Endothelial cell of umbilical vein (primary cell): Measurements from ENCODE around the gene GRK5. TPM values are rescaled to one million over a fixed set of nuclear protein-coding genes. Genes with fewer than 3 reads are reported as not detected.

Source experiments
- BruUV-seq: library from RNA; stranded (reverse); fragments of 400-500 nt; replicated peaks from 2 replicates; lab custom pipeline; 2021; lab: Mats Ljungman, UMichigan
- CTCF ChIA-PET: fragments of 300-600, 350-600 bp; sonication (Branson Sonifier 250); formaldehyde crosslinking; loops from one replicate; lab custom pipeline; 2021; ENCODE audit warnings: antibody characterized with exemption, inconsistent platforms; lab: Charles Lee
- POLR2A ChIA-PET: fragments of 300-600, 350-600 bp; sonication (Branson Sonifier 250); formaldehyde crosslinking; loops from one replicate; lab custom pipeline; 2021; ENCODE audit warnings: antibody characterized with exemption, inconsistent platforms; lab: Charles Lee
- DNase-seq: peaks from one replicate; pipeline ENCODE4 v3.0.0-alpha.2; 2011; ENCODE audit warnings: low read depth, low spot score
- FAIRE-seq: peaks from 2 replicates; lab custom pipeline; 2011; peaks lifted over from hg19 to GRCh38; lab: Jason Lieb, UNC
- H2AFZ ChIP-seq: 2 replicates; pipeline ENCODE4 v1.6.0; 2012; ENCODE audit warnings: low read depth, low read length, control low read depth, inconsistent platforms
- H3K27ac ChIP-seq: 2 replicates; pipeline ENCODE4 v1.5.1; 2011; ENCODE audit warnings: low read depth, mild to moderate bottlenecking, control low read depth, low read length, moderate library complexity; ENCODE audit not compliant: insufficient read depth
- H3K27me3 ChIP-seq, 2 experiments: 2 replicates each; pipeline versions ENCODE4 v1.6.0 to v1.6.1; 2011; ENCODE audit warnings: low read length in 2 of 2, mixed read lengths in 1 of 2; ENCODE audit not compliant: control insufficient read depth in 2 of 2, insufficient read depth in 2 of 2
- H3K36me3 ChIP-seq, 2 experiments: 2 replicates in 1 of 2; 3 replicates in 1 of 2; pipeline ENCODE4 v1.5.1; 2011; ENCODE audit warnings: low read length in 2 of 2, mild to moderate bottlenecking in 1 of 2, moderate library complexity in 1 of 2; ENCODE audit not compliant: control insufficient read depth in 2 of 2, insufficient read depth in 2 of 2; ENCODE audit errors: extremely low read depth in 1 of 2
- H3K4me1 ChIP-seq: 3 replicates; pipeline ENCODE4 v1.5.1; 2011; ENCODE audit warnings: mild to moderate bottlenecking, low read length; ENCODE audit not compliant: control insufficient read depth, insufficient read depth; ENCODE audit errors: extremely low read depth
- H3K4me2 ChIP-seq: 2 replicates; pipeline ENCODE4 v1.6.1; 2011; ENCODE audit warnings: low read length, control low read depth, mixed read lengths; ENCODE audit not compliant: insufficient read depth
- H3K4me3 ChIP-seq, 3 experiments: fragments of 200-600 bp in 1 of 3; sonication (generic), shearing (Covaris generic) in 1 of 3; replicated peaks in 1 of 3; 2 replicates each; pipeline ENCODE4 v1.5.1; 2011 to 2016; ENCODE audit warnings: control low read depth in 3 of 3, low read length in 3 of 3, mild to moderate bottlenecking in 2 of 3, inconsistent platforms in 1 of 3, low read depth in 1 of 3, moderate library complexity in 1 of 3; ENCODE audit not compliant: insufficient read depth in 1 of 3
- H3K79me2 ChIP-seq: 2 replicates; pipeline ENCODE4 v1.6.0; 2012; ENCODE audit warnings: low read length, inconsistent platforms; ENCODE audit not compliant: control insufficient read depth, insufficient read depth
- H3K9ac ChIP-seq: replicated peaks from 2 replicates; pipeline ENCODE3; 2011; ENCODE audit warnings: low read length, control low read depth; ENCODE audit not compliant: insufficient read depth; ENCODE audit errors: extremely low read depth
- H3K9me1 ChIP-seq: replicated peaks from 3 replicates; pipeline ENCODE4 v1.6.0; 2011; ENCODE audit warnings: mild to moderate bottlenecking, low read length; ENCODE audit not compliant: control insufficient read depth, insufficient read depth; ENCODE audit errors: extremely low read depth
- H3K9me3 ChIP-seq: replicated peaks from 2 replicates; pipeline ENCODE4 v1.5.1; 2012; ENCODE audit warnings: low read length, inconsistent platforms; ENCODE audit not compliant: control insufficient read depth, insufficient read depth
- H4K20me1 ChIP-seq: replicated peaks from 2 replicates; pipeline ENCODE3; 2011; ENCODE audit warnings: mild to moderate bottlenecking, low read length; ENCODE audit not compliant: control insufficient read depth, insufficient read depth; ENCODE audit errors: extremely low read depth
- EZH2 ChIP-seq: IDR thresholded peaks from 2 replicates; pipeline ENCODE4 v1.6.1; 2012; ENCODE audit warnings: borderline replicate concordance, low read depth, mild to moderate bottlenecking, moderate library complexity, low read length, inconsistent platforms; ENCODE audit not compliant: severe bottlenecking
- FOS ChIP-seq: IDR thresholded peaks from 2 replicates; pipeline ENCODE4 v1.6.1; 2011; ENCODE audit warnings: mild to moderate bottlenecking, low read length, moderate library complexity, borderline replicate concordance; ENCODE audit not compliant: insufficient read depth
- JUN ChIP-seq: IDR thresholded peaks from 2 replicates; pipeline ENCODE4 v1.6.1; 2011; ENCODE audit warnings: borderline replicate concordance, low read depth; ENCODE audit not compliant: insufficient read length, insufficient read depth
- MYC ChIP-seq: IDR thresholded peaks from one replicate; pipeline ENCODE4 v1.6.1; 2011; ENCODE audit warnings: mild to moderate bottlenecking, low read depth, low read length
- POLR2A ChIP-seq: IDR thresholded peaks from 2 replicates; pipeline ENCODE4 v1.6.1; 2012; ENCODE audit warnings: low read depth, mild to moderate bottlenecking, control low read depth, low read length
- dilution Hi-C: fragments of 300-500 bp; cut with MboI; formaldehyde crosslinking; loops from one replicate; pipeline ENCODE4 v1.15.0; 2019; ENCODE audit warnings: low sequenced_read_pairs; ENCODE audit not compliant: extremely low pct_ligation_motif_present
- intact Hi-C: fragments of 100-400 bp; cut with micrococcal nuclease; formaldehyde crosslinking; loops from one replicate; pipeline ENCODE4 v1.10.0; 2022
- polyA plus RNA-seq, 4 experiments: library from polyadenylated mRNA; depleted of rRNA in 3 of 4; stranded (reverse) in 3 of 4; unstranded in 1 of 4; fragments of >200 nt; gene quantifications; 2 replicates each; pipeline versions ENCODE4 v1.2.1 to v1.2.3, GENCODE V29; 2011 to 2012; ENCODE audit warnings: missing spikeins in 1 of 4
- total RNA-seq: library from RNA; stranded (reverse); gene quantifications from 2 replicates; pipeline ENCODE4 v1.2.3, GENCODE V29; 2021

Gene GRK5
- total and polyA plus RNA-seq, 2 donors (not counting 3 experiments of a cell fraction or from before 2014, with no cell fraction given), result 13.1 to 29.5 TPM

DNA sequence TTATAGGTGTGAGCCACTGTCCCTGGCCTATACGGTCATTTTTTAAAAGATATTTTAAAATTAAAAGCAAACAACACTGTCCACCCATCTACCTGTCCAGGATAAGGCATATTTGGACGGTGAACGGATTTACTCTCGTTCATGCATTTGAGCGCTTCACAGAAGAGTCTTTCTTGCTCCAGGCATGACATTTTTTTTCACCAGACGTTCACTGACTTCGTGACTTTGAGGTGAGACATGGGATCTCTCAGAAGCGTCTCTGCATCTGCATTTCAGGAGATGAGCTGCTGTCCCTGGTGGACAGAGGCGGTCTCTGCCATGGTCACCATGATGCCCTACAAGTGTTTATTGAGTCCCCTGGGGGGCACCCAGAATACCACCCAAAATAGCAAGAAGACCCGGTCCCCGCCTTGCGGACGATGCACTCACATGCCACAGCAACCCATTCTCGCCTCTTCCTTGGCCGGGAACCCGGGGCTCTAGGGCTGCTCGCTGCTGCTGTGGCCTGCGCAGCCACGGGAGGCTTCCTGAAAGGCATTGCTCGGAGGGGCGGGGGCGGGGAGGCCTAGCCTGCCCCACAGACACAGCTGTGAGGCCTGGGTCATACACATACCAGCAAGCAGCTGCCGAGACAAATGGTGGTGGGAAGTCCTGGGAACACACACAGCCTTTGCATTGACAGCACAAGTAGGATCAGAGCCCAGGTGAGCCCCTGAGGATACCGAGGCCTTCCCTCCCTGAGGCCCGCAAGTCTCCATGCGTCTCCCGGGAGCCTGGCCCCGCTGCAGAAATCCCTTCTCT is 250.8 kb downstream of the GRK5 start:
- DNase-seq, result no peak
- H3K9me3 ChIP-seq, result no peaks in the 10 kb centered on the region
- H3K4me1 ChIP-seq, result no peaks in the 10 kb centered on the region
- no peak overlapping the region for H3K9ac ChIP-seq
- dilution Hi-C loops (no loop called here), intact Hi-C loops (no loop called here)
- H3K9me1 ChIP-seq, result no peaks in the 10 kb centered on the region
- H3K79me2 ChIP-seq, result no peaks in the 10 kb centered on the region
- peaks cover 0 to 4% of the 10 kb centered on the region in 2 experiments for H3K36me3 ChIP-seq
- H3K4me2 ChIP-seq, result no peak overlapping the region
- peaks cover 0 to 6% of the 10 kb centered on the region in 2 experiments for H3K27me3 ChIP-seq
- no peak overlapping the region for H3K4me3 ChIP-seq
- BruUV-seq, result no TSS peak
- no peak overlapping the region for H2AFZ ChIP-seq
- TF ChIP-seq POLR2A (no peak), JUN (no peak)
- no peak for FAIRE-seq
- H4K20me1 ChIP-seq, result no peaks in the 10 kb centered on the region
- ChIA-PET CTCF (interaction anchor here (1.6 kb wide), 1 partner anchor 13 kb away, joined by 5 read pairs; no protein-coding TSS in a partner anchor), POLR2A (no interaction called here)
- no peak overlapping the region for H3K27ac ChIP-seq

DNA sequence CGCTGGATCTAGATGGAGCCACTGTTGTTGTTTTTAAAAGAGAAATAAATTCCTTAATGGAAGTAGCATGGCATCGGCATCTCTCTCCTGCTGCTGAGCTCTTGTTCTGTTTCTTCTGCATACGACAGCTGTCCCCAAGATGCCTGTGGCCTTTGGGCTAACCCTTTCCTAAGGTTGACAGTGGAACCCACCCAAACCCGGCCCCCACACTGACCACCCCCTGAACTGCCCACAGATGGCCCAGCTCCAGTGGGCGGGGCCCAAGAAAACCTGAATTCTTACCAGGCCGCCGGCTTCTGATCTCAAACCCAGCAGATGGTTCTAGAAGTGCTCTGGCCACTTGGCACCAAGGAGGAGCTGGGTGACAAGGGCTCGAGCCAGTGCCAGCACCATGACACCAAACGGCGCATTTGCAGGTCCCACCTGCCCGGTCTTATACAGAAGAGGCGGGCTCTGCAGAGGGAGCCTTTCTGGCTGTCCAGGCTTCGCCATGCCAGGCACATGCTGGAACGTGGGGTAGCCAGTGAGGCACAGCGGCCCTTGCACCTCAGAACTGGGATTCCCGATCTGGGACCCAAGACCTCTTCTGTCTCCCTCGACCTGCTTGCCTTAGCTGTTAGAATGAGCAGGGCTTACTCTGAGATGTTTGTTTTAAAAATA is 252.4 kb downstream of the GRK5 start:
- no peak for DNase-seq
- Histone ChIP-seq H3K27me3 (peaks cover 0 to 6% of the 10 kb centered on the region in 2 experiments), H3K4me1 (no peaks in the 10 kb centered on the region), H3K36me3 (peaks cover 0 to 4% of the 10 kb centered on the region in 2 experiments), H3K9ac (no peak overlapping the region), H4K20me1 (no peaks in the 10 kb centered on the region), H2AFZ (no peak overlapping the region), H3K4me2 (no peak overlapping the region), H3K4me3 (no peak overlapping the region), H3K79me2 (no peaks in the 10 kb centered on the region), H3K9me1 (no peaks in the 10 kb centered on the region), H3K9me3 (no peaks in the 10 kb centered on the region), H3K27ac (no peak overlapping the region)
- intact Hi-C loops (no loop called here), dilution Hi-C loops (no loop called here)
- ChIA-PET POLR2A (no interaction called here), CTCF (interaction anchor here (1.2 to 2.3 kb wide), 4 partner anchors 10 to 257 kb away, joined by 3 to 10 read pairs (median 6); partner anchors contain the start of gene RGS10)
- no peak for TF ChIP-seq MYC
- TF ChIP-seq JUN, result no peak
- no peak for TF ChIP-seq FOS
- no peak for TF ChIP-seq EZH2
- FAIRE-seq, result no peak
- BruUV-seq, result no TSS peak
